WTC11 (cell line): ENCODE results near the gene MN1. TPM values are rescaled to one million over a fixed set of nuclear protein-coding genes. Genes with fewer than 3 reads are reported as not detected.

Experiments used
- NR1H2 ChIP-seq: sonication (generic); formaldehyde crosslinking; IDR thresholded peaks from 2 replicates; pipeline ENCODE4 v1.9.0; 2021; ENCODE audit warnings: mild to moderate bottlenecking, moderate library complexity, missing genetic modification reagents
- NR2C2 ChIP-seq: sonication (generic); formaldehyde crosslinking; IDR thresholded peaks from 2 replicates; pipeline ENCODE4 v1.8.0; 2022; ENCODE audit warnings: mild to moderate bottlenecking, missing genetic modification reagents
- PRRX2 ChIP-seq: fragments of 250-450 bp; sonication (Bioruptor Pico); IDR thresholded peaks from 2 replicates; pipeline ENCODE4 v1.8.0; 2021; ENCODE audit warnings: mild to moderate bottlenecking
- SMAD3 ChIP-seq: sonication (generic); formaldehyde crosslinking; IDR thresholded peaks from 2 replicates; pipeline ENCODE4 v1.8.0; 2022; ENCODE audit warnings: missing genetic modification reagents, mild to moderate bottlenecking, borderline replicate concordance
- SP1 ChIP-seq: sonication (generic); formaldehyde crosslinking; conservative IDR thresholded peaks from 2 replicates; pipeline ENCODE4 v1.8.1; 2022; ENCODE audit warnings: missing genetic modification reagents
- TCF7 ChIP-seq: sonication (generic); formaldehyde crosslinking; IDR thresholded peaks from 2 replicates; pipeline ENCODE4 v1.8.0; 2022; ENCODE audit warnings: mild to moderate bottlenecking, low read depth, missing genetic modification reagents, moderate library complexity
- ZNF317 ChIP-seq: sonication (generic); formaldehyde crosslinking; IDR thresholded peaks from 2 replicates; pipeline ENCODE4 v1.8.1; 2023; ENCODE audit warnings: low read depth, mild to moderate bottlenecking, moderate library complexity, missing genetic modification reagents, borderline replicate concordance
- total RNA-seq: library from RNA; stranded (reverse); gene quantifications from 3 replicates; pipeline ENCODE4 v1.2.3, GENCODE V29; 2021
- TF ChIP-seq, protein P1 (sequence below): fragments of 250-450 bp; sonication (Bioruptor Pico); IDR thresholded peaks from 2 replicates; pipeline ENCODE4 v1.9.0; 2021; ENCODE audit warnings: mild to moderate bottlenecking
- TF ChIP-seq, protein P2 (sequence below): fragments of 250-450 bp; sonication (Bioruptor Pico); IDR thresholded peaks from 2 replicates; pipeline ENCODE4 v1.9.0; 2021; ENCODE audit warnings: mild to moderate bottlenecking

MN1 gene
- total RNA-seq, 1 experiment from 2014 or later: 21.3 TPM

DNA sequence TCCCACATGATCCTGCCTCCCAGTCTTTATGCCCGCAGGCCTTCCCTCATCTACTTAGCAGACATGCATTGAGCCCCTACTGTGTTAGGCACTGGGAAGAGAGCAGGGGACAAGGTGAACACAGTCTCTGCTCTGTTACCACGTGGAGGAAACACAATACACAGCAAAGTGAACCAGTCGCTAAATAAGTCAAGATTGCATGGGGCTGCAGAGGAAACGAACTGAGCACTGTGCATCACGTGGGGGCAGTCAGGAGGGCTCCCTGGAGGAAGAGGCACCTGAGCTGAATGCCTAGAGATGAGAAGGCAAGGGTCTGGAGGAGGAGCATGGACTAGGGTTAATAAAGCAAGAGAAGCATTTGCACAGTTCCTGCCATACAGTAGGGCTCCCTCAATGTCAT lies 102.7 kb downstream of the MN1 start (continued):
- TF ChIP-seq, protein P1, sequence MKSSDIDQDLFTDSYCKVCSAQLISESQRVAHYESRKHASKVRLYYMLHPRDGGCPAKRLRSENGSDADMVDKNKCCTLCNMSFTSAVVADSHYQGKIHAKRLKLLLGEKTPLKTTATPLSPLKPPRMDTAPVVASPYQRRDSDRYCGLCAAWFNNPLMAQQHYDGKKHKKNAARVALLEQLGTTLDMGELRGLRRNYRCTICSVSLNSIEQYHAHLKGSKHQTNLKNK (CRISPR knock-in tag): no peak
- TF ChIP-seq SP1 (no peak), PRRX2 (CRISPR knock-in tag) (no peak), NR2C2 (CRISPR knock-in tag) (no peak), NR1H2 (CRISPR knock-in tag) (no peak), ZNF317 (CRISPR knock-in tag) (no peak), TCF7 (CRISPR knock-in tag) (no peak), SMAD3 (CRISPR knock-in tag) (no peak)
- TF ChIP-seq, protein P2, sequence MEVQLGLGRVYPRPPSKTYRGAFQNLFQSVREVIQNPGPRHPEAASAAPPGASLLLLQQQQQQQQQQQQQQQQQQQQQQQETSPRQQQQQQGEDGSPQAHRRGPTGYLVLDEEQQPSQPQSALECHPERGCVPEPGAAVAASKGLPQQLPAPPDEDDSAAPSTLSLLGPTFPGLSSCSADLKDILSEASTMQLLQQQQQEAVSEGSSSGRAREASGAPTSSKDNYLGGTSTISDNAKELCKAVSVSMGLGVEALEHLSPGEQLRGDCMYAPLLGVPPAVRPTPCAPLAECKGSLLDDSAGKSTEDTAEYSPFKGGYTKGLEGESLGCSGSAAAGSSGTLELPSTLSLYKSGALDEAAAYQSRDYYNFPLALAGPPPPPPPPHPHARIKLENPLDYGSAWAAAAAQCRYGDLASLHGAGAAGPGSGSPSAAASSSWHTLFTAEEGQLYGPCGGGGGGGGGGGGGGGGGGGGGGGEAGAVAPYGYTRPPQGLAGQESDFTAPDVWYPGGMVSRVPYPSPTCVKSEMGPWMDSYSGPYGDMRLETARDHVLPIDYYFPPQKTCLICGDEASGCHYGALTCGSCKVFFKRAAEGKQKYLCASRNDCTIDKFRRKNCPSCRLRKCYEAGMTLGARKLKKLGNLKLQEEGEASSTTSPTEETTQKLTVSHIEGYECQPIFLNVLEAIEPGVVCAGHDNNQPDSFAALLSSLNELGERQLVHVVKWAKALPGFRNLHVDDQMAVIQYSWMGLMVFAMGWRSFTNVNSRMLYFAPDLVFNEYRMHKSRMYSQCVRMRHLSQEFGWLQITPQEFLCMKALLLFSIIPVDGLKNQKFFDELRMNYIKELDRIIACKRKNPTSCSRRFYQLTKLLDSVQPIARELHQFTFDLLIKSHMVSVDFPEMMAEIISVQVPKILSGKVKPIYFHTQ (CRISPR knock-in tag): no peak
- TF ChIP-seq, all 79 proteins: peak for 0

Other genes with a start within 250 kb of the MN1 start
- 70.7 to 76.2 TPM (median 71.7 TPM) in 3 replicates for gene PITPNB, start 117.5 kb upstream of the MN1 start, total RNA-seq